ENCODE measurements around the gene ADAP1. TPM values are rescaled to one million over a fixed set of nuclear protein-coding genes. Genes with fewer than 3 reads are reported as not detected.

The ADAP1 gene
- total RNA-seq, 2 donors from 2014 or later = 19.7 to 19.8 TPM

DNA sequence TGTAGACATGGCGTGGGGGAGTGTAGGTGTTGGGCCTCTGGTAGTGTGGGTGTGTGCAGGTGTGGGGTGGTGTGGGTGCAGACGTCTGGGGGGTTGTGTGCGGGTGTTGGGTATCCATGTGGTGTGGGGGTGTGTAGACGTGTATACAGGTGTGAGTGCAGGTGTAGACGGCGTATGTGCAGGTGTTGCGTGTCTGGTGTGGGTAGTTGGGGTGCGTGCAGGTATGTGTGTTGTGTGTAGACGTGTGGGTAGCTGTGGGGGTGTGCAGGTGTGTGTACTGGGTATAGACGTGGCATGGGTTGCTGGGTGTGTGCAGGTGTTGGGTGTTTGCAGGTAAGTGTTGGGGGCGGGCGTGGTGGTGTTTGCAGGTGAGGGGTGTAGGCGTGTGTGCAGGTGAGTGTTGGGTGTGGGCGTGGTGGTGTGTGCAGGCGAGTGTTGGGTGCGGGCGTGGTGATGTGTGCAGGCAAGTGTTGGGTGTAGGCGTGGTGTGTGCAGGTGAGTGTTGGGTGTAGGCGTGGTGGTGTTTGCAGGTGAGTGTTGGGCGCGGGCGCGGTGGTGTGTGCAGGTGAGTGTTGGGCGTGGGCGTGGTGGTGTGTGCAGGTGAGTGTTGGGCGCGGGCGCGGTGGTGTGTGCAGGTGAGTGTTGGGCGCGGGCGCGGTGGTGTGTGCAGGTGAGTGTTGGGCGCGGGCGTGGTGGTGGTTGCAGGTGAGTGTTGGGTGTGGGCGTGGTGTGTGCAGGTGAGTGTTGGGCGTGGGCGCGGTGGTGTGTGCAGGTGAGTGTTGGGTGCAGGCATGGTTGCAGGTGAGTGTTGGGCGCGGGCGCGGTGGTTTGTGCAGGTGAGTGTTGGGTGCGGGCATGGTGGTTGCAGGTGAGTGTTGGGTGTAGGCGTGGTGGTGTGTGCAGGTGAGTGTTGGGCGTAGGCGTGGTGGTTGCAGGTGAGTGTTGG lies 61.6 kb downstream of the ADAP1 start:
- H3K36me3 ChIP-seq (replicated peaks in 1 of 2; ENCODE audit: insufficient read depth in 1 of 2, low read depth in 2 of 2) = peaks cover 22 to 40% of the 10 kb centered on the region in 2 donors
- intact Hi-C loops (cut with DNase I) = no loop called here
- no peaks in the 10 kb centered on the region for H3K4me1 ChIP-seq
- ATAC-seq (no peak), DNase-seq (no peak)
- WGBS, 2 donors = 94% methylated on average over 48 of the region's 48 CpGs
- H3K4me3 ChIP-seq = no peak overlapping the region
- TF ChIP-seq CTCF (IDR thresholded peaks at IDR 0.05) (no peak), POLR2A (IDR thresholded peaks at IDR 0.05) (no peak)
- no peak overlapping the region for H3K27ac ChIP-seq
- H3K27me3 ChIP-seq = no peaks in the 10 kb centered on the region
- no peaks in the 10 kb centered on the region for H3K9me3 ChIP-seq

GRCh38 chr7:891805-892204 lies 62.7 kb downstream of the ADAP1 start:
- 96% methylated on average over 18 to 20 of the region's 20 CpGs for WGBS, 2 donors
- intact Hi-C loops (cut with DNase I) = no loop called here
- DNase-seq (no peak), ATAC-seq (no peak)
- no peaks in the 10 kb centered on the region for H3K27me3 ChIP-seq
- H3K9me3 ChIP-seq = no peaks in the 10 kb centered on the region
- TF ChIP-seq POLR2A (IDR thresholded peaks at IDR 0.05) = no peak
- no peaks in the 10 kb centered on the region for H3K4me1 ChIP-seq
- H3K4me3 ChIP-seq = no peak overlapping the region
- H3K36me3 ChIP-seq (replicated peaks in 1 of 2; ENCODE audit: insufficient read depth in 1 of 2, low read depth in 2 of 2) = peaks cover 22 to 40% of the 10 kb centered on the region in 2 donors
- H3K27ac ChIP-seq = no peak overlapping the region

- no peak for DNase-seq
- intact Hi-C loops (cut with DNase I) = no loop called here
- Histone ChIP-seq H3K36me3 (replicated peaks in 1 of 2; ENCODE audit: insufficient read depth in 1 of 2, low read depth in 2 of 2) (peaks cover 22 to 40% of the 10 kb centered on the region in 2 donors), H3K27me3 (no peaks in the 10 kb centered on the region), H3K9me3 (no peaks in the 10 kb centered on the region), H3K27ac (no peak overlapping the region), H3K4me1 (peaks cover 4% of the 10 kb centered on the region), H3K4me3 (no peak overlapping the region)
- 94 to 98% methylated on average over 23 to 29 of the region's 29 CpGs for WGBS, 2 donors
- no peak for TF ChIP-seq POLR2A (IDR thresholded peaks at IDR 0.05)
- TF ChIP-seq CTCF (IDR thresholded peaks at IDR 0.05) = no peak
- no peak for ATAC-seq
These were observed 63.2 kb downstream of the ADAP1 start for GRCh38 chr7:891291-891690.

- H3K4me3 ChIP-seq = no peak overlapping the region
- H3K27ac ChIP-seq = no peak overlapping the region
- peaks cover 8% of the 10 kb centered on the region for H3K4me1 ChIP-seq
- no peaks in the 10 kb centered on the region for H3K9me3 ChIP-seq
- ATAC-seq (no peak), DNase-seq (no peak)
- WGBS, 2 donors = 84 to 90% methylated on average over 15 of the region's 15 CpGs
- H3K36me3 ChIP-seq (replicated peaks in 1 of 2; ENCODE audit: insufficient read depth in 1 of 2, low read depth in 2 of 2) = peaks cover 22 to 35% of the 10 kb centered on the region in 2 donors
- TF ChIP-seq CTCF (IDR thresholded peaks at IDR 0.05) (no peak), POLR2A (IDR thresholded peaks at IDR 0.05) (no peak)
- H3K27me3 ChIP-seq = no peaks in the 10 kb centered on the region
- intact Hi-C loops (cut with DNase I) = no loop called here
These were observed 63.6 kb downstream of the ADAP1 start for GRCh38 chr7:890868-891267.

DNA sequence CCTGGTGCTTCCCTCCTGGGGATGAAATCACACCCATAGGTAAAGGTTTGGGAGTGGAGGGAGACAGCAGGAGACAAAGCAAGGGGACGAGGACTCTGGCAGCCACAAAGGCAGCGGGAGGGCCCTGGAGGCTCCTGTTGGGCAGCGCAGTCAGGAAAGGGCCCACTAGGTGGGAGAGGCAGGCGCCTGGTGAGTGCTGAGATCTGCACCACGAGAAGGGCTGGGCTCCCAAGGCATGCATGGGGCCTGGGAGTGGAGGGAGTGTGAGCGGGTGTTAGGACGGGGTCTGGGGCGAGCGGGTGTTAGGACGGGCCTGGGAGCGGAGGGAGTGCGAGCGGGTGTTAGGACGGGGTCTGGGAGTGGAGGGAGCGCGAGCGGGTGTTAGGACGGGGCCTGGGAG lies 65.1 kb downstream of the ADAP1 start:
- Histone ChIP-seq H3K27me3 (no peaks in the 10 kb centered on the region), H3K4me1 (peaks cover 23% of the 10 kb centered on the region), H3K36me3 (replicated peaks in 1 of 2; ENCODE audit: insufficient read depth in 1 of 2, low read depth in 2 of 2) (peaks cover 22 to 25% of the 10 kb centered on the region in 2 donors), H3K9me3 (no peaks in the 10 kb centered on the region), H3K27ac (no peak overlapping the region), H3K4me3 (no peak overlapping the region)
- TF ChIP-seq POLR2A (IDR thresholded peaks at IDR 0.05) = no peak
- no peak for TF ChIP-seq CTCF (IDR thresholded peaks at IDR 0.05)
- intact Hi-C loops (cut with DNase I) = no loop called here
- 90 to 93% methylated on average over 12 to 17 of the region's 18 CpGs for WGBS, 2 donors
- ATAC-seq (no peak), DNase-seq (no peak)
